Mesenchymal stem cell (in vitro differentiated cells and primary cell): ENCODE measurements around the gene SPEG.
A peak's percentile ranks its signal among the peaks of the same experiment; 100 is the strongest.

Experiments used
- DNase-seq: peaks from one replicate; pipeline ENCODE4 v3.0.0-alpha.2; 2013
- H2AFZ ChIP-seq: one replicate; pipeline ENCODE4 v1.6.1; 2013; ENCODE audit warnings: low read depth, mild to moderate bottlenecking, control low read depth, inconsistent platforms, low read length, moderate library complexity
- H2AK5ac ChIP-seq: 2 replicates; pipeline ENCODE4 v1.6.1; 2013; ENCODE audit warnings: low read length, moderate library complexity, mild to moderate bottlenecking, inconsistent platforms; ENCODE audit not compliant: severe bottlenecking
- H2BK120ac ChIP-seq: one replicate; pipeline ENCODE4 v1.6.1; 2013; ENCODE audit warnings: low read depth, mild to moderate bottlenecking, inconsistent platforms, low read length, moderate library complexity
- H2BK12ac ChIP-seq, 2 experiments: one replicate each; pipeline ENCODE4 v1.6.1; 2013; ENCODE audit warnings: inconsistent platforms in 2 of 2, low read length in 2 of 2, mild to moderate bottlenecking in 2 of 2, moderate library complexity in 2 of 2, control low read depth in 1 of 2
- H2BK15ac ChIP-seq: one replicate; pipeline ENCODE4 v1.6.1; 2013; ENCODE audit warnings: mild to moderate bottlenecking, low read depth, inconsistent platforms; ENCODE audit not compliant: poor library complexity, severe bottlenecking
- H2BK5ac ChIP-seq: 2 replicates; pipeline ENCODE4 v1.6.1; 2013; ENCODE audit warnings: low read depth, mild to moderate bottlenecking, low read length, control low read depth, inconsistent platforms; ENCODE audit not compliant: poor library complexity, severe bottlenecking
- H3K14ac ChIP-seq, 2 experiments: one replicate each; pipeline ENCODE4 v1.6.1; 2013; ENCODE audit warnings: inconsistent platforms in 2 of 2, low read length in 2 of 2, control low read depth in 1 of 2, mild to moderate bottlenecking in 1 of 2, moderate library complexity in 1 of 2
- H3K18ac ChIP-seq, 2 experiments: one replicate each; pipeline ENCODE4 v1.6.1; 2013; ENCODE audit warnings: inconsistent platforms in 2 of 2, low read length in 2 of 2, control low read depth in 1 of 2, low read depth in 1 of 2, mild to moderate bottlenecking in 1 of 2
- H3K23ac ChIP-seq, 2 experiments: one replicate each; pipeline ENCODE4 v1.6.1; 2013; ENCODE audit warnings: inconsistent platforms in 2 of 2, low read length in 2 of 2, mild to moderate bottlenecking in 2 of 2, moderate library complexity in 2 of 2, control low read depth in 1 of 2
- H3K27ac ChIP-seq: 2 replicates; pipeline ENCODE4 v1.5.1; 2013; ENCODE audit warnings: mild to moderate bottlenecking, moderate library complexity, low read length, control low read depth, inconsistent platforms; ENCODE audit not compliant: poor library complexity, severe bottlenecking
- H3K27me3 ChIP-seq, 2 experiments: 2 replicates each; pipeline versions ENCODE4 v1.6.1 to v1.7.0; 2013; ENCODE audit warnings: low read length in 2 of 2, mild to moderate bottlenecking in 2 of 2, moderate library complexity in 2 of 2, control low read depth in 1 of 2, inconsistent platforms in 1 of 2; ENCODE audit not compliant: control insufficient read depth in 1 of 2, insufficient read depth in 1 of 2
- H3K36me3 ChIP-seq, 2 experiments: 2 replicates each; pipeline versions ENCODE4 v1.6.1 to v1.7.0; 2013; ENCODE audit warnings: low read length in 2 of 2, control low read depth in 1 of 2, inconsistent platforms in 1 of 2, low read depth in 1 of 2, mild to moderate bottlenecking in 1 of 2; ENCODE audit not compliant: insufficient read depth in 2 of 2, control insufficient read depth in 1 of 2
- H3K4ac ChIP-seq, 2 experiments: one replicate each; pipeline ENCODE4 v1.6.1; 2013; ENCODE audit warnings: inconsistent platforms in 2 of 2, low read length in 2 of 2, mild to moderate bottlenecking in 2 of 2, moderate library complexity in 2 of 2, control low read depth in 1 of 2, low read depth in 1 of 2
- H3K4me1 ChIP-seq: 2 replicates; pipeline ENCODE4 v1.6.1; 2013; ENCODE audit warnings: low read depth, low read length, control low read depth; ENCODE audit not compliant: control insufficient read depth, insufficient read depth
- H3K4me2 ChIP-seq: 2 replicates; pipeline ENCODE4 v1.6.1; 2013; ENCODE audit warnings: low read length, mild to moderate bottlenecking, inconsistent platforms; ENCODE audit not compliant: poor library complexity, severe bottlenecking
- H3K4me3 ChIP-seq, 2 experiments: 2 replicates each; pipeline versions ENCODE4 v1.5.1 to v1.7.0; 2013; ENCODE audit warnings: low read length in 2 of 2, mild to moderate bottlenecking in 2 of 2, control low read depth in 1 of 2, low read depth in 1 of 2; ENCODE audit not compliant: insufficient read depth in 1 of 2
- H3K79me1 ChIP-seq: replicated peaks from 2 replicates; pipeline ENCODE4 v1.6.1; 2013; ENCODE audit warnings: mild to moderate bottlenecking, control low read depth, low read length, inconsistent platforms; ENCODE audit not compliant: poor library complexity, severe bottlenecking
- H3K9ac ChIP-seq: 2 replicates; pipeline ENCODE4 v1.7.0; 2013; ENCODE audit warnings: mild to moderate bottlenecking, low read length, moderate library complexity
- H3K9me3 ChIP-seq: 2 replicates; pipeline ENCODE4 v1.7.0; 2013; ENCODE audit warnings: mild to moderate bottlenecking, low read length; ENCODE audit not compliant: control insufficient read depth
- H4K8ac ChIP-seq: one replicate; pipeline ENCODE4 v1.6.1; 2013; ENCODE audit warnings: inconsistent platforms, mild to moderate bottlenecking, low read length, moderate library complexity
- H4K91ac ChIP-seq: one replicate; pipeline ENCODE4 v1.6.1; 2013; ENCODE audit warnings: mild to moderate bottlenecking, low read length, inconsistent platforms
- WGBS: methylation state at CpG from one replicate; pipeline ENCODE4 v1.1.7; 2013; ENCODE audit warnings: mixed read lengths; 5-methylcytosine and 5-hydroxymethylcytosine counted together

The SPEG gene

DNA sequence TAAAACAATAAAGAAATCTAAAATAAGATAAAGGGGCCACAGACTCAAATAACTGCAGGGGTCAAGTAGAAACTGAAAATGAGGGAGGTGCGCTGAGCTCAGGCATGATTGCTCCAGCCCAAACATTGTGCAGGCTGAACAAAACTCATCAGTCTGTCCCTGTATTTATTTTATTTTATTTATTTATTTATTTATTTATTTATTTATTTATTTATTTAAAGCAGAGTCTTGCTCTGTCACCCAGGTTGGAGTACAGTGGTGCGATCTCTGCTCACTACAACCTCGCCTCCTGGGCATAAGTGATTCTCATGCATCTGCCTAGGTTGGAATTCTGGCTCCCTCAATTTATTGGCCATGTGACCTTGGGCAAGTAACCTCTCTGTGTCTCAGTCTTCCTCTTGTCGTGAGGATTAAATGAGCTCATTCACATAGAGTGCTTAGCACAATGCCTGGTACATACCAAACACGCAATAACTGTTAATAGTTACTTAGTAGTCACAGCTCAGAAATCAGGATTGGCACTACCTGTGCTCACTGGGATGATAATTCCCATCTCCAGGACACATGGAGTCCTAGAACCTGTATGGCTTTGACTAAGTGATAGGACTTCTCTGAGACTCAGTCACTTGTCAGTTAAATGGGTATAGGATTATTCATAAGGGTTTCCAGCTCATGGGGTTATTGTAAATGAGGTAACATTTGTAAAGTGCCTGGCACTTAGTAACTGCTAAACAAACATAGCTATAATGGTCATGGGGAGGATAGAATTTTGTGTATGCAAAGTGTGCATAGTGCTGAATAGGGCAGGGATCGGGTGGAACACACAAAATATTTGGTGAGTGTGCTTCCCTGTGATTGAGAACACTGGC is 6.0 kb downstream of the SPEG start:
- H3K27me3 ChIP-seq, result no peaks in the 10 kb centered on the region
- H2BK120ac ChIP-seq, result no peak overlapping the region
- no peak overlapping the region for H4K8ac ChIP-seq
- 92% methylated on average over 6 of the region's 6 CpGs for WGBS
- no peak overlapping the region for H2BK5ac ChIP-seq
- no peaks in the 10 kb centered on the region for H3K9me3 ChIP-seq
- H3K14ac ChIP-seq, result no peak overlapping the region
- DNase-seq, result peak; percentile 59
- H3K79me1 ChIP-seq, result peaks cover 16% of the 10 kb centered on the region
- H2BK12ac ChIP-seq, result peak overlapping the region; percentile 7 to 79
- H2AK5ac ChIP-seq, result no peak overlapping the region
- H3K4me3 ChIP-seq, result peak overlapping the region in 1 of 2 experiments; percentile 76
- no peak overlapping the region for H3K18ac ChIP-seq
- no peak overlapping the region for H3K23ac ChIP-seq
- H3K36me3 ChIP-seq, result peaks cover 21 to 27% of the 10 kb centered on the region in 2 experiments
- H2AFZ ChIP-seq, result no peak overlapping the region
- no peak overlapping the region for H4K91ac ChIP-seq
- peak overlapping the region; percentile 88 for H3K9ac ChIP-seq
- peak overlapping the region; percentile 25 for H3K27ac ChIP-seq
- H2BK15ac ChIP-seq, result no peak overlapping the region
- H3K4ac ChIP-seq, result no peak overlapping the region
- no peak overlapping the region for H3K4me2 ChIP-seq
- peaks cover 45% of the 10 kb centered on the region for H3K4me1 ChIP-seq

DNA sequence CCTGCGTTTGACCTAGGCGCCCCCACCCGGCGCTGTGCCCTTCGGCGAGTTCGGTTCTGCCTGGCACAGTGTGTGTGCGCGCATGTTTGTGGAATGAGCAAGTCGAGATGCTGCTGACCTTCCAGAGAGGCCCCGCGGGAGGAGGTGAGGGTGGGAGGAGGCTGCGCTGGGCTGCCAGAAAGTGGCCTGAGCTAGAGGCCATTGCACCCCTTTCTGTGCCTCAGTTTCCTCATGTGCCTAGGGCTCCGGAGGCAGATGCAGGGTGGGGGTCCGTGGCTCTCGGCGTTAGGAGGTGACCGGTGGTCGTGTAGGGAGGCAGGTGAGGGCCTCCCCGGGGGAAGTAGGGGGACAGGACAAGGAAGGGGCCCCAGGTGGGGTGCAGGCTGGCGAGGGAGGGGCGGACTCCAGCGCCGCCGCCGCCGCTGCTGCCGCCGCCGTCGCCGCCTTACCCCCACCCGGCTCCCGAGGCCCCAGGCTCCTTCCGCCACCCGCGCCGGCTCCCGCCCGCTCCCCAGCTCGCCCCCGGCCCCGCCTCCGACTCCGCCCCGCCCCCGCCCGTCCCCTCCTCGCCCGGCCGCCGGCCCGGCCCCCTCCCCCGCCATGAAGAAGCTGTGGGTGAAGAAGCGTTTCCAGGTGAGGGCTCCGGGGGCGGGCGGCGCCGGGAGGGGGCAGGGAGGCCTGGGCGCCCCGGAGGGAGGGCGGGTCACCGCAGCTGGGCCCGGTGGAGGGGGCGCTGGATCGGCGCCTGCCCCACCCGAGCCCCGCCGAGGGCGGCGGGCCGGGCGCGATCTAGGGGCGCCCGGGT is 7.0 kb downstream of the SPEG start:
- Histone ChIP-seq H2BK120ac (peak overlapping the region; percentile 82), H2BK12ac (peak overlapping the region in 1 of 2 experiments; percentile 79), H3K9ac (peak overlapping the region; percentile 88), H3K4me3 (peak overlapping the region; percentile 72 to 77), H3K4me2 (peak overlapping the region; percentile 59), H2BK15ac (peak overlapping the region; percentile 89), H3K79me1 (peaks cover 21% of the 10 kb centered on the region), H2AFZ (peak overlapping the region; percentile 36), H3K18ac (peak overlapping the region; percentile 6 to 89), H3K23ac (peak overlapping the region in 1 of 2 experiments; percentile 9), H3K14ac (peak overlapping the region in 1 of 2 experiments; percentile 29), H4K8ac (peak overlapping the region; percentile 53), H3K36me3 (peaks cover 27 to 30% of the 10 kb centered on the region in 2 experiments), H2AK5ac (no peak overlapping the region), H3K27ac (peak overlapping the region; percentile 25), H4K91ac (peak overlapping the region; percentile 47), H2BK5ac (peak overlapping the region; percentile 60), H3K27me3 (no peaks in the 10 kb centered on the region), H3K4me1 (peaks cover 51% of the 10 kb centered on the region), H3K9me3 (no peaks in the 10 kb centered on the region), H3K4ac (peak overlapping the region; percentile 70 to 81)
- under 1% methylated on average over 43 of the region's 78 CpGs for WGBS
- peak; percentile 58 for DNase-seq

DNA sequence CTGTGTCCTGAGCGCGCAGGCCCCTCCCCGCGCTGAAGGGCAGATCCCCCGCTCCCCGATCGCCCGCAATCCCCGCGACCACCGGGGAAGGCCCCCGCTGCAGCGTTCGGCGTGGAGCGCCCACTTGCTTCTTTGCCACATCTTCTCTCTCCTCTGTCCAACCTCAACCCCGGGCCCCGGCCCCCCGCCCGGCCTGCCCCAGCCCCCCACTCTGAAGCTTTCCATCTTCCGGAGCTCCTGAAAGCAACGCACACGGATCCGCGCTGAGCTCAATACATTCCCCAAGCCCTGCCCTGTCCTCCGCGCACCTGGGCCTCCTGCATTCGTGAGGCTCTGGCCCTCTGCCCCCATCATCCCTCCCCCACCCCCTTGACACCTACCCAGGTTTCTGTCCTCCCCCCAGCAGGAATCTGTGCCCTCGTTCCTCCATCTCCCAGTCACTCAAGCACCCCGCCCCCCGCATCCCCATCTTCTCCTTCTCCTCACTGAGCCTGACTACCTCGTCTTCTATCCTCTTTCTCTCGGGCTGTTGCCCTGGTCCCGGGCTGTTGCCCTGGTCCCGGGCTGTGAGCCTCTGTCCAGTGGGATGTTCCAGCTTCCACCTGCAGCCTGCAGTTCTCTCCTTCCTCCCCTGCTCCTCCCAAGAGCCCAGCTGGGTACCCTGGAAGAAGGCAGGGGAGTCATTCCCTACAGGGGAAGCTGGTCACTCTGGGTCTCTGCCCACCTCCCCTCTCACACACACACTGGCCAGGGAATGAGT is 7.8 kb downstream of the SPEG start:
- H3K9ac ChIP-seq, result peak overlapping the region; percentile 69
- no peak overlapping the region for H3K27ac ChIP-seq
- H2BK12ac ChIP-seq, result peak overlapping the region in 1 of 2 experiments; percentile 32
- H3K14ac ChIP-seq, result no peak overlapping the region
- peak overlapping the region; percentile 53 for H4K8ac ChIP-seq
- peaks cover 50% of the 10 kb centered on the region for H3K4me1 ChIP-seq
- no peak overlapping the region for H4K91ac ChIP-seq
- H3K4me3 ChIP-seq, result peak overlapping the region; percentile 72 to 77
- H3K23ac ChIP-seq, result no peak overlapping the region
- H2BK5ac ChIP-seq, result peak overlapping the region; percentile 60
- peak overlapping the region; percentile 29 for H2AK5ac ChIP-seq
- DNase-seq, result no peak
- peaks cover 24% of the 10 kb centered on the region for H3K79me1 ChIP-seq
- H2BK15ac ChIP-seq, result peak overlapping the region; percentile 89
- peak overlapping the region; percentile 74 for H3K4me2 ChIP-seq
- H3K18ac ChIP-seq, result peak overlapping the region in 1 of 2 experiments; percentile 89
- no peaks in the 10 kb centered on the region for H3K9me3 ChIP-seq
- no peak overlapping the region for H2AFZ ChIP-seq
- 12% methylated on average over 35 of the region's 35 CpGs for WGBS
- peak overlapping the region; percentile 52 to 81 for H3K4ac ChIP-seq
- H3K36me3 ChIP-seq, result peaks cover 28 to 35% of the 10 kb centered on the region in 2 experiments
- no peaks in the 10 kb centered on the region for H3K27me3 ChIP-seq
- H2BK120ac ChIP-seq, result peak overlapping the region; percentile 82
